MM.1S (cell line): ENCODE data around the gene GTPBP4.

Source experiments
- DNase-seq: peaks from one replicate; pipeline ENCODE4 v3.0.0-alpha.2; 2015
- H2AFZ ChIP-seq: fragments of 300-600 bp; sonication (generic); 2 replicates; pipeline ENCODE4 v1.6.0; 2016; ENCODE audit warnings: antibody characterized with exemption, low read length
- H3F3A ChIP-seq: fragments of 300-600 bp; sonication (generic); 2 replicates; pipeline ENCODE4 v1.6.1; 2016; ENCODE audit warnings: mild to moderate bottlenecking, antibody characterized with exemption, low read length, moderate library complexity, mixed read lengths; ENCODE audit not compliant: insufficient read depth
- H3K27ac ChIP-seq: fragments of 300-600 bp; sonication (generic); 2 replicates; pipeline ENCODE4 v1.5.1; 2016; ENCODE audit warnings: mild to moderate bottlenecking, low read length
- H3K27me3 ChIP-seq: fragments of 300-600 bp; sonication (generic); replicated peaks from 2 replicates; pipeline ENCODE4 v1.6.0; 2016; ENCODE audit warnings: low read length; ENCODE audit not compliant: insufficient read depth
- H3K36me3 ChIP-seq: fragments of 300-600 bp; sonication (generic); replicated peaks from 2 replicates; pipeline ENCODE4 v1.6.1; 2016; ENCODE audit warnings: mild to moderate bottlenecking, low read length, mixed read lengths; ENCODE audit not compliant: insufficient read depth
- H3K4me1 ChIP-seq: fragments of 300-600 bp; sonication (generic); 2 replicates; pipeline ENCODE4 v1.6.1; 2016; ENCODE audit warnings: low read length, mixed read lengths
- H3K4me2 ChIP-seq: fragments of 300-600 bp; sonication (generic); 2 replicates; pipeline ENCODE4 v1.6.0; 2016; ENCODE audit warnings: low read depth, low read length
- H3K4me3 ChIP-seq: fragments of 300-600 bp; sonication (generic); 2 replicates; pipeline ENCODE4 v1.5.1; 2016; ENCODE audit warnings: low read length, mixed read lengths
- H3K79me2 ChIP-seq: fragments of 300-600 bp; sonication (generic); 2 replicates; pipeline ENCODE4 v1.6.1; 2016; ENCODE audit warnings: mixed run types, low read length, mixed read lengths
- H3K9ac ChIP-seq: fragments of 300-600 bp; sonication (generic); 2 replicates; pipeline ENCODE4 v1.6.1; 2016; ENCODE audit warnings: low read length, mixed read lengths
- H3K9me2 ChIP-seq: fragments of 300-600 bp; sonication (generic); replicated peaks from 2 replicates; pipeline ENCODE4 v1.6.1; 2016; ENCODE audit warnings: mild to moderate bottlenecking, low read length, mixed read lengths; ENCODE audit not compliant: insufficient read depth
- H3K9me3 ChIP-seq: fragments of 300-600 bp; sonication (generic); replicated peaks from 2 replicates; pipeline ENCODE4 v1.6.1; 2016; ENCODE audit warnings: mild to moderate bottlenecking, low read length, mixed read lengths; ENCODE audit not compliant: insufficient read depth
- H4K20me1 ChIP-seq: fragments of 300-600 bp; sonication (generic); 2 replicates; pipeline ENCODE4 v1.6.1; 2016; ENCODE audit warnings: mild to moderate bottlenecking, low read length, moderate library complexity, mixed read lengths; ENCODE audit not compliant: insufficient read depth
- EZH2 ChIP-seq: fragments of 300-600 bp; sonication (generic); optimal IDR thresholded peaks from 2 replicates; pipeline ENCODE3; 2017; ENCODE audit warnings: low read depth, mild to moderate bottlenecking, antibody characterized with exemption, low read length, mixed read lengths
- EZH2phosphoT487 ChIP-seq: fragments of 300-600 bp; sonication (generic); IDR thresholded peaks from 2 replicates; pipeline ENCODE4 v1.6.1; 2018; ENCODE audit warnings: antibody characterized with exemption, low read length
- TF ChIP-seq, protein P1 (sequence below): fragments of 300-600 bp; sonication (generic); IDR thresholded peaks from 2 replicates; pipeline ENCODE4 v1.5.1; 2016; ENCODE audit warnings: antibody characterized with exemption, low read length, mixed read lengths

Gene GTPBP4

GRCh38 chr10:992467-992866 is 4.2 kb downstream of the GTPBP4 start:
- H3K27ac ChIP-seq: no peak overlapping the region
- no peaks in the 10 kb centered on the region for H3K9me2 ChIP-seq
- peaks cover 18% of the 10 kb centered on the region for H3K36me3 ChIP-seq
- H3K9me3 ChIP-seq: no peaks in the 10 kb centered on the region
- no peak overlapping the region for H3K4me3 ChIP-seq
- peaks cover 95% of the 10 kb centered on the region for H3K79me2 ChIP-seq
- H2AFZ ChIP-seq: no peak overlapping the region
- TF ChIP-seq EZH2phosphoT487 (no peak), EZH2 (no peak)
- TF ChIP-seq, protein P1, sequence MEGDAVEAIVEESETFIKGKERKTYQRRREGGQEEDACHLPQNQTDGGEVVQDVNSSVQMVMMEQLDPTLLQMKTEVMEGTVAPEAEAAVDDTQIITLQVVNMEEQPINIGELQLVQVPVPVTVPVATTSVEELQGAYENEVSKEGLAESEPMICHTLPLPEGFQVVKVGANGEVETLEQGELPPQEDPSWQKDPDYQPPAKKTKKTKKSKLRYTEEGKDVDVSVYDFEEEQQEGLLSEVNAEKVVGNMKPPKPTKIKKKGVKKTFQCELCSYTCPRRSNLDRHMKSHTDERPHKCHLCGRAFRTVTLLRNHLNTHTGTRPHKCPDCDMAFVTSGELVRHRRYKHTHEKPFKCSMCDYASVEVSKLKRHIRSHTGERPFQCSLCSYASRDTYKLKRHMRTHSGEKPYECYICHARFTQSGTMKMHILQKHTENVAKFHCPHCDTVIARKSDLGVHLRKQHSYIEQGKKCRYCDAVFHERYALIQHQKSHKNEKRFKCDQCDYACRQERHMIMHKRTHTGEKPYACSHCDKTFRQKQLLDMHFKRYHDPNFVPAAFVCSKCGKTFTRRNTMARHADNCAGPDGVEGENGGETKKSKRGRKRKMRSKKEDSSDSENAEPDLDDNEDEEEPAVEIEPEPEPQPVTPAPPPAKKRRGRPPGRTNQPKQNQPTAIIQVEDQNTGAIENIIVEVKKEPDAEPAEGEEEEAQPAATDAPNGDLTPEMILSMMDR: no peak
- no peaks in the 10 kb centered on the region for H3K27me3 ChIP-seq
- no peak overlapping the region for H3K9ac ChIP-seq
- no peak overlapping the region for H3K4me2 ChIP-seq
- no peak for DNase-seq
- H3F3A ChIP-seq: no peaks in the 10 kb centered on the region
- H3K4me1 ChIP-seq: peaks cover 8% of the 10 kb centered on the region; the same call in 1 of the 2 replicates
- peaks cover 4% of the 10 kb centered on the region; the same call in 1 of the 2 replicates for H4K20me1 ChIP-seq

GRCh38 chr10:992871-993270 is 4.6 kb downstream of the GTPBP4 start:
- Histone ChIP-seq H3K27me3 (no peaks in the 10 kb centered on the region), H4K20me1 (peaks cover 4% of the 10 kb centered on the region; the same call in 1 of the 2 replicates), H3K79me2 (peaks cover 94% of the 10 kb centered on the region), H3K4me1 (peaks cover 8% of the 10 kb centered on the region; the same call in 1 of the 2 replicates), H3K9me2 (no peaks in the 10 kb centered on the region), H3K4me2 (no peak overlapping the region), H2AFZ (no peak overlapping the region), H3K4me3 (no peak overlapping the region), H3K36me3 (peaks cover 22% of the 10 kb centered on the region), H3K27ac (no peak overlapping the region), H3F3A (no peaks in the 10 kb centered on the region), H3K9ac (no peak overlapping the region), H3K9me3 (no peaks in the 10 kb centered on the region)
- no peak for TF ChIP-seq EZH2
- TF ChIP-seq EZH2phosphoT487: no peak
- TF ChIP-seq, protein P1: no peak
- no peak for DNase-seq

DNA sequence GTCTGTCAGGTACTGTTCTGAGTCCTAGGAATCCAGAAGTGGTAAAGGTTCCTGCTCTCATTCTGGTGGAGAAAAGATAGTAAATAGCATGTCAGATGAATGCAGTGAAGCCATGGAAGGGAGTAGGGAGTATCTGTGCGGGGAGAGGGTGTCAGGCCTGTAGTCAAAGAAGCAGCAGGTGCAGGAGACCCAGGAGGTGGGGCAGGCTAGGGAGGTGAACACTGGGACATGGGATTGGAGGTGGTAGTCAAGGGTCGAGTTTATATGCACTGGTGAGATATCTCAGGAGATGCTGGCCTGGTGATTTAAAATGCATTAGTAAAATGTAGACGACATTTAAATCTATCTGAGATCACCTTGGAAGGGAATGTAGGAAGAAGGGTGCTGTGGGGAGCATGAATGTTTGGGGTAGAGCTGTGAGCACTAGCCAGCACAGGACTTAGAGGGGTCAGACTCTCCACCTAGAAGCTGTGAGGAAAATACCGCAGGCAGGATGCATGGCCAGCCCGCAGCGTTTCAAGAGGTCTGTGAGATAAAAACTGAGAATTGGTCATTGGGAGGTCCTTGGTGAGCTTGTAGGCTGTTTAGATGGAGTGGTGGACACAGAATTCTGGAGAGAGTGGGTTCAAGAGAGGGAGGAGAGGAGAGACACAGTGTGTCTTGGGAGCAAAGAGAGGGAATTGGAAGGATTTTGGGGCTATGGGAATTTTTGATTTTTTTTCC is 6.8 kb downstream of the GTPBP4 start:
- H3K27ac ChIP-seq: no peak overlapping the region
- H3K79me2 ChIP-seq: peaks cover 89% of the 10 kb centered on the region
- no peaks in the 10 kb centered on the region for H3F3A ChIP-seq
- DNase-seq: no peak
- TF ChIP-seq EZH2: no peak
- TF ChIP-seq EZH2phosphoT487: no peak
- TF ChIP-seq, protein P1: no peak
- peaks cover 4% of the 10 kb centered on the region; the same call in 1 of the 2 replicates for H4K20me1 ChIP-seq
- no peaks in the 10 kb centered on the region for H3K27me3 ChIP-seq
- no peaks in the 10 kb centered on the region for H3K9me2 ChIP-seq
- peaks cover 2% of the 10 kb centered on the region; the same call in 1 of the 2 replicates for H3K4me1 ChIP-seq
- no peak overlapping the region for H2AFZ ChIP-seq
- H3K36me3 ChIP-seq: peaks cover 31% of the 10 kb centered on the region
- no peak overlapping the region for H3K4me2 ChIP-seq
- H3K9ac ChIP-seq: no peak overlapping the region
- no peak overlapping the region for H3K4me3 ChIP-seq
- no peaks in the 10 kb centered on the region for H3K9me3 ChIP-seq
